ENCODE data around the gene CD109. TPM values are rescaled to one million over a fixed set of nuclear protein-coding genes. Genes with fewer than 3 reads are reported as not detected.

The CD109 gene
- total and polyA plus RNA-seq, 2 of the 8 experiments (the other 6 are each of a cell fraction or from before 2014, with no cell fraction given): 1.4 to 5.3 TPM

DNA sequence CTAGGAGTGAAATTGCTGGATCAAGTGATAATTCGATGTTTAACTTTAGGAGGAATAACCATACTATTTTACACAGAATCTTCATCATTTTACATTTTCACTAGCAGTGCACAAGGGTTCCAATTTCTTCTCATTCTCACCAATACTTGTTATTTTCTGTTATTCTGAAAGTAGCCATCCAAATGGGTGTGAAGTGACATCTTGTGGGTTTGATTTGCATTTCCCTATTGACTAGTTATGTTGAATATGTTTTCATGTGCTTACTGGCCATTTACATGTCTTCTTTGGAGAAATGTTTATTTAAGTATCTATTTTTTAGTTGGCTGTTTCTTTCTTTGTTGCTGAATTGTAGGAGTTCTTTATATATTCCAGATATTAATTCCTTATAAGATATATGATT lies 164.3 kb downstream of the CD109 start:
- H3K4ac ChIP-seq (replicated peaks; ENCODE audit: insufficient read length, low read depth, low read length): no peak overlapping the region
- no peaks in the 10 kb centered on the region for H3K23me2 ChIP-seq (ENCODE audit: low read depth, low read length)
- 80% methylated on average over 1 of the region's 1 CpG; no CpG with 5 or more reads in 1 of the 2 experiments for WGBS, 2 experiments (ENCODE audit: extremely low coverage in 1 of 2, insufficient coverage in 1 of 2, insufficient read length in 1 of 2, insufficient replicate concordance in 2 of 2, low coverage in 1 of 2, low lambda C conversion rate in 2 of 2, missing lambda C conversion rate in 1 of 2)
- no peak overlapping the region for H4K91ac ChIP-seq (replicated peaks; ENCODE audit: insufficient read length, low read length)
- no peaks in the 10 kb centered on the region for H3K36me3 ChIP-seq (ENCODE audit: control insufficient read depth in 2 of 4, insufficient read depth in 4 of 4, low read length in 3 of 4)
- no peaks in the 10 kb centered on the region for H3K79me2 ChIP-seq (ENCODE audit: control insufficient read depth in 1 of 2, insufficient read depth in 2 of 2, low read length in 2 of 2)
- no peak overlapping the region for H3K18ac ChIP-seq (ENCODE audit: extremely low read depth, low read length)
- no peaks in the 10 kb centered on the region for H3K27me3 ChIP-seq (replicated peaks in 1 of 4; ENCODE audit: control insufficient read depth in 3 of 4, extremely low read depth in 1 of 4, insufficient read depth in 3 of 4, low read length in 3 of 4)
- no peak overlapping the region for H3K23ac ChIP-seq (ENCODE audit: insufficient read length)
- H4K20me1 ChIP-seq (replicated peaks in 1 of 2; ENCODE audit: control insufficient read depth in 1 of 2, insufficient read depth in 2 of 2, low read length in 2 of 2): no peaks in the 10 kb centered on the region
- ChIA-PET CTCF (ENCODE audit: partially characterized antibody) (no interaction called here), POLR2A (ENCODE audit: partially characterized antibody) (no interaction called here)
- no peak overlapping the region for H3K9ac ChIP-seq (replicated peaks in 1 of 4; ENCODE audit: extremely low read depth in 1 of 4, low read depth in 3 of 4, low read length in 3 of 4)
- H3K79me1 ChIP-seq (ENCODE audit: low read depth, low read length): no peaks in the 10 kb centered on the region
- no peak overlapping the region for H3K4me2 ChIP-seq (ENCODE audit: insufficient read depth in 1 of 2, low read depth in 2 of 2, low read length in 2 of 2)
- H2BK12ac ChIP-seq (ENCODE audit: low read depth, low read length): no peak overlapping the region
- H3K4me1 ChIP-seq (replicated peaks in 1 of 4; ENCODE audit: control insufficient read depth in 3 of 4, insufficient read depth in 4 of 4, low read length in 3 of 4): no peaks in the 10 kb centered on the region
- no peak overlapping the region for H3K27ac ChIP-seq (ENCODE audit: low read depth, low read length)
- H2BK15ac ChIP-seq (ENCODE audit: low read length): no peak overlapping the region
- no peak overlapping the region for H2BK5ac ChIP-seq (ENCODE audit: low read depth, low read length)
- no peak overlapping the region for H3K4me3 ChIP-seq (ENCODE audit: extremely low read depth in 1 of 4, insufficient read depth in 2 of 4, low read depth in 3 of 4, low read length in 4 of 4)
- H2BK20ac ChIP-seq (ENCODE audit: low read length): no peak overlapping the region
- H2AK5ac ChIP-seq (ENCODE audit: low read depth, low read length): no peak overlapping the region
- no peak overlapping the region for H3K56ac ChIP-seq (replicated peaks; ENCODE audit: insufficient read length, low read depth, low read length)
- no peak overlapping the region for H2AFZ ChIP-seq (ENCODE audit: low read length)
- H4K5ac ChIP-seq (ENCODE audit: insufficient read length, low read depth, low read length): no peak overlapping the region
- H3K9me3 ChIP-seq (ENCODE audit: insufficient read depth in 2 of 2, low read depth in 1 of 2, low read length in 1 of 2): no peaks in the 10 kb centered on the region
- H3K14ac ChIP-seq (ENCODE audit: insufficient read length): no peak overlapping the region
- no peak overlapping the region for H2BK120ac ChIP-seq (replicated peaks; ENCODE audit: low read depth, low read length)
- FAIRE-seq (no peak), DNase-seq (ENCODE audit: low read depth in 1 of 2, low spot score in 2 of 2) (no peak)
- no peak overlapping the region for H4K8ac ChIP-seq (ENCODE audit: extremely low read depth, insufficient read depth, low read length)
- TF ChIP-seq CREB1 (IDR thresholded peaks at IDR 0.05) (no peak), NRF1 (IDR thresholded peaks at IDR 0.05; ENCODE audit: low read depth, low read length) (no peak), HDAC6 (IDR thresholded peaks at IDR 0.05; ENCODE audit: low read depth, low read length) (no peak), EP300 (IDR thresholded peaks at IDR 0.05; ENCODE audit: borderline replicate concordance in 1 of 2, low read depth in 2 of 2, low read length in 2 of 2) (no peak), NANOG (IDR thresholded peaks at IDR 0.05; ENCODE audit: insufficient read depth, low read depth, low read length, poor library complexity, severe bottlenecking) (no peak), SRF (IDR thresholded peaks at IDR 0.05; ENCODE audit: low read depth, low read length) (no peak), EGR1 (IDR thresholded peaks at IDR 0.05; ENCODE audit: borderline replicate concordance, low read depth, low read length) (no peak)
- TF ChIP-seq, protein P1, sequence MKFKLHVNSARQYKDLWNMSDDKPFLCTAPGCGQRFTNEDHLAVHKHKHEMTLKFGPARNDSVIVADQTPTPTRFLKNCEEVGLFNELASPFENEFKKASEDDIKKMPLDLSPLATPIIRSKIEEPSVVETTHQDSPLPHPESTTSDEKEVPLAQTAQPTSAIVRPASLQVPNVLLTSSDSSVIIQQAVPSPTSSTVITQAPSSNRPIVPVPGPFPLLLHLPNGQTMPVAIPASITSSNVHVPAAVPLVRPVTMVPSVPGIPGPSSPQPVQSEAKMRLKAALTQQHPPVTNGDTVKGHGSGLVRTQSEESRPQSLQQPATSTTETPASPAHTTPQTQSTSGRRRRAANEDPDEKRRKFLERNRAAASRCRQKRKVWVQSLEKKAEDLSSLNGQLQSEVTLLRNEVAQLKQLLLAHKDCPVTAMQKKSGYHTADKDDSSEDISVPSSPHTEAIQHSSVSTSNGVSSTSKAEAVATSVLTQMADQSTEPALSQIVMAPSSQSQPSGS (IDR thresholded peaks at IDR 0.05; ENCODE audit: low read length): no peak
- TF ChIP-seq, protein P2, sequence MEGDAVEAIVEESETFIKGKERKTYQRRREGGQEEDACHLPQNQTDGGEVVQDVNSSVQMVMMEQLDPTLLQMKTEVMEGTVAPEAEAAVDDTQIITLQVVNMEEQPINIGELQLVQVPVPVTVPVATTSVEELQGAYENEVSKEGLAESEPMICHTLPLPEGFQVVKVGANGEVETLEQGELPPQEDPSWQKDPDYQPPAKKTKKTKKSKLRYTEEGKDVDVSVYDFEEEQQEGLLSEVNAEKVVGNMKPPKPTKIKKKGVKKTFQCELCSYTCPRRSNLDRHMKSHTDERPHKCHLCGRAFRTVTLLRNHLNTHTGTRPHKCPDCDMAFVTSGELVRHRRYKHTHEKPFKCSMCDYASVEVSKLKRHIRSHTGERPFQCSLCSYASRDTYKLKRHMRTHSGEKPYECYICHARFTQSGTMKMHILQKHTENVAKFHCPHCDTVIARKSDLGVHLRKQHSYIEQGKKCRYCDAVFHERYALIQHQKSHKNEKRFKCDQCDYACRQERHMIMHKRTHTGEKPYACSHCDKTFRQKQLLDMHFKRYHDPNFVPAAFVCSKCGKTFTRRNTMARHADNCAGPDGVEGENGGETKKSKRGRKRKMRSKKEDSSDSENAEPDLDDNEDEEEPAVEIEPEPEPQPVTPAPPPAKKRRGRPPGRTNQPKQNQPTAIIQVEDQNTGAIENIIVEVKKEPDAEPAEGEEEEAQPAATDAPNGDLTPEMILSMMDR (IDR thresholded peaks at IDR 0.05; ENCODE audit: control extremely low read depth in 1 of 3, insufficient read depth in 1 of 3, low read depth in 1 of 3, low read length in 3 of 3): no peak
- TF ChIP-seq, protein P3, sequence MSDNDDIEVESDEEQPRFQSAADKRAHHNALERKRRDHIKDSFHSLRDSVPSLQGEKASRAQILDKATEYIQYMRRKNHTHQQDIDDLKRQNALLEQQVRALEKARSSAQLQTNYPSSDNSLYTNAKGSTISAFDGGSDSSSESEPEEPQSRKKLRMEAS (IDR thresholded peaks at IDR 0.05): no peak

All from H1 (cell line).